Endothelial cell of umbilical vein (primary cell): Measurements from ENCODE around the gene GABRB2. TPM values are rescaled to one million over a fixed set of nuclear protein-coding genes. Genes with fewer than 3 reads are reported as not detected.

Experiments
- BruUV-seq: library from RNA; stranded (reverse); fragments of 400-500 nt; replicated peaks from 2 replicates; lab custom pipeline; 2021; lab: Mats Ljungman, UMichigan
- CTCF ChIA-PET: fragments of 300-600, 350-600 bp; sonication (Branson Sonifier 250); formaldehyde crosslinking; loops from one replicate; lab custom pipeline; 2021; ENCODE audit warnings: antibody characterized with exemption, inconsistent platforms; lab: Charles Lee
- POLR2A ChIA-PET: fragments of 300-600, 350-600 bp; sonication (Branson Sonifier 250); formaldehyde crosslinking; loops from one replicate; lab custom pipeline; 2021; ENCODE audit warnings: antibody characterized with exemption, inconsistent platforms; lab: Charles Lee
- DNase-seq: peaks from one replicate; pipeline ENCODE4 v3.0.0-alpha.2; 2011; ENCODE audit warnings: low read depth, low spot score
- FAIRE-seq: peaks from 2 replicates; lab custom pipeline; 2011; peaks lifted over from hg19 to GRCh38; lab: Jason Lieb, UNC
- H2AFZ ChIP-seq: 2 replicates; pipeline ENCODE4 v1.6.0; 2012; ENCODE audit warnings: low read depth, low read length, control low read depth, inconsistent platforms
- H3K27ac ChIP-seq: 2 replicates; pipeline ENCODE4 v1.5.1; 2011; ENCODE audit warnings: low read depth, mild to moderate bottlenecking, control low read depth, low read length, moderate library complexity; ENCODE audit not compliant: insufficient read depth
- H3K27me3 ChIP-seq, 2 experiments: 2 replicates each; pipeline versions ENCODE4 v1.6.0 to v1.6.1; 2011; ENCODE audit warnings: low read length in 2 of 2, mixed read lengths in 1 of 2; ENCODE audit not compliant: control insufficient read depth in 2 of 2, insufficient read depth in 2 of 2
- H3K36me3 ChIP-seq, 2 experiments: 2 replicates in 1 of 2; 3 replicates in 1 of 2; pipeline ENCODE4 v1.5.1; 2011; ENCODE audit warnings: low read length in 2 of 2, mild to moderate bottlenecking in 1 of 2, moderate library complexity in 1 of 2; ENCODE audit not compliant: control insufficient read depth in 2 of 2, insufficient read depth in 2 of 2; ENCODE audit errors: extremely low read depth in 1 of 2
- H3K4me1 ChIP-seq: 3 replicates; pipeline ENCODE4 v1.5.1; 2011; ENCODE audit warnings: mild to moderate bottlenecking, low read length; ENCODE audit not compliant: control insufficient read depth, insufficient read depth; ENCODE audit errors: extremely low read depth
- H3K4me2 ChIP-seq: 2 replicates; pipeline ENCODE4 v1.6.1; 2011; ENCODE audit warnings: low read length, control low read depth, mixed read lengths; ENCODE audit not compliant: insufficient read depth
- H3K4me3 ChIP-seq, 3 experiments: fragments of 200-600 bp in 1 of 3; sonication (generic), shearing (Covaris generic) in 1 of 3; replicated peaks in 1 of 3; 2 replicates each; pipeline ENCODE4 v1.5.1; 2011 to 2016; ENCODE audit warnings: control low read depth in 3 of 3, low read length in 3 of 3, mild to moderate bottlenecking in 2 of 3, inconsistent platforms in 1 of 3, low read depth in 1 of 3, moderate library complexity in 1 of 3; ENCODE audit not compliant: insufficient read depth in 1 of 3
- H3K79me2 ChIP-seq: 2 replicates; pipeline ENCODE4 v1.6.0; 2012; ENCODE audit warnings: low read length, inconsistent platforms; ENCODE audit not compliant: control insufficient read depth, insufficient read depth
- H3K9ac ChIP-seq: replicated peaks from 2 replicates; pipeline ENCODE3; 2011; ENCODE audit warnings: low read length, control low read depth; ENCODE audit not compliant: insufficient read depth; ENCODE audit errors: extremely low read depth
- H3K9me1 ChIP-seq: replicated peaks from 3 replicates; pipeline ENCODE4 v1.6.0; 2011; ENCODE audit warnings: mild to moderate bottlenecking, low read length; ENCODE audit not compliant: control insufficient read depth, insufficient read depth; ENCODE audit errors: extremely low read depth
- H3K9me3 ChIP-seq: replicated peaks from 2 replicates; pipeline ENCODE4 v1.5.1; 2012; ENCODE audit warnings: low read length, inconsistent platforms; ENCODE audit not compliant: control insufficient read depth, insufficient read depth
- H4K20me1 ChIP-seq: replicated peaks from 2 replicates; pipeline ENCODE3; 2011; ENCODE audit warnings: mild to moderate bottlenecking, low read length; ENCODE audit not compliant: control insufficient read depth, insufficient read depth; ENCODE audit errors: extremely low read depth
- CTCF ChIP-seq, 2 donors: IDR thresholded peaks; 1 replicate in 1 of 2; 2 replicates in 1 of 2; pipeline ENCODE4 v1.5.1; 2011; ENCODE audit warnings: low read length in 2 of 2, mild to moderate bottlenecking in 2 of 2, moderate library complexity in 2 of 2, control low read depth in 1 of 2, inconsistent platforms in 1 of 2, low read depth in 1 of 2; ENCODE audit not compliant: insufficient read depth in 1 of 2; ENCODE audit errors: extremely low read depth in 1 of 2
- EZH2 ChIP-seq: IDR thresholded peaks from 2 replicates; pipeline ENCODE4 v1.6.1; 2012; ENCODE audit warnings: borderline replicate concordance, low read depth, mild to moderate bottlenecking, moderate library complexity, low read length, inconsistent platforms; ENCODE audit not compliant: severe bottlenecking
- FOS ChIP-seq: IDR thresholded peaks from 2 replicates; pipeline ENCODE4 v1.6.1; 2011; ENCODE audit warnings: mild to moderate bottlenecking, low read length, moderate library complexity, borderline replicate concordance; ENCODE audit not compliant: insufficient read depth
- GATA2 ChIP-seq: IDR thresholded peaks from 2 replicates; pipeline ENCODE4 v1.7.0; 2011; ENCODE audit warnings: low read depth, mild to moderate bottlenecking, moderate library complexity, mixed read lengths, low read length; ENCODE audit not compliant: insufficient read length, insufficient read depth
- JUN ChIP-seq: IDR thresholded peaks from 2 replicates; pipeline ENCODE4 v1.6.1; 2011; ENCODE audit warnings: borderline replicate concordance, low read depth; ENCODE audit not compliant: insufficient read length, insufficient read depth
- MAX ChIP-seq: IDR thresholded peaks from 2 replicates; pipeline ENCODE4 v1.6.1; 2011; ENCODE audit not compliant: insufficient read depth, insufficient read length
- MYC ChIP-seq: IDR thresholded peaks from one replicate; pipeline ENCODE4 v1.6.1; 2011; ENCODE audit warnings: mild to moderate bottlenecking, low read depth, low read length
- POLR2A ChIP-seq: IDR thresholded peaks from 2 replicates; pipeline ENCODE4 v1.6.1; 2012; ENCODE audit warnings: low read depth, mild to moderate bottlenecking, control low read depth, low read length
- dilution Hi-C: fragments of 300-500 bp; cut with MboI; formaldehyde crosslinking; loops from one replicate; pipeline ENCODE4 v1.15.0; 2019; ENCODE audit warnings: low sequenced_read_pairs; ENCODE audit not compliant: extremely low pct_ligation_motif_present
- intact Hi-C: fragments of 100-400 bp; cut with micrococcal nuclease; formaldehyde crosslinking; loops from one replicate; pipeline ENCODE4 v1.10.0; 2022
- polyA plus RNA-seq, 4 experiments: library from polyadenylated mRNA; depleted of rRNA in 3 of 4; stranded (reverse) in 3 of 4; unstranded in 1 of 4; fragments of >200 nt; gene quantifications; 2 replicates each; pipeline versions ENCODE4 v1.2.1 to v1.2.3, GENCODE V29; 2011 to 2012; ENCODE audit warnings: missing spikeins in 1 of 4
- total RNA-seq: library from RNA; stranded (reverse); gene quantifications from 2 replicates; pipeline ENCODE4 v1.2.3, GENCODE V29; 2021

Gene GABRB2
- total and polyA plus RNA-seq, 2 donors (not counting 3 experiments of a cell fraction or from before 2014, with no cell fraction given): not detected

- TF ChIP-seq EZH2: no peak
- TF ChIP-seq GATA2: no peak
- TF ChIP-seq CTCF (IDR thresholded peaks at IDR 0.05; ENCODE audit: extremely low read depth in 1 of 2, insufficient read depth in 1 of 2, low read depth in 1 of 2, low read length in 2 of 2): no peak
- no peak for TF ChIP-seq JUN
- no peak for TF ChIP-seq POLR2A
- no peak for TF ChIP-seq MYC
- TF ChIP-seq FOS: no peak
- no peak for TF ChIP-seq MAX
- Histone ChIP-seq H3K9ac (no peak overlapping the region), H3K36me3 (no peaks in the 10 kb centered on the region), H3K27ac (no peak overlapping the region), H2AFZ (no peak overlapping the region), H4K20me1 (no peaks in the 10 kb centered on the region), H3K9me1 (no peaks in the 10 kb centered on the region), H3K79me2 (no peaks in the 10 kb centered on the region), H3K4me1 (no peaks in the 10 kb centered on the region), H3K4me3 (no peak overlapping the region), H3K4me2 (no peak overlapping the region), H3K27me3 (no peaks in the 10 kb centered on the region), H3K9me3 (peaks cover 2% of the 10 kb centered on the region)
- FAIRE-seq: no peak
- no TSS peak for BruUV-seq
- dilution Hi-C loops (no loop called here), intact Hi-C loops (no loop called here)
- no peak for DNase-seq
- CTCF ChIA-PET: no interaction called here
- POLR2A ChIA-PET: no interaction called here
These were observed 142.5 kb downstream of the GABRB2 start for GRCh38 chr5:161403996-161404395.
